Keratinocyte (primary cell): ENCODE measurements around the gene NSG1. TPM values are rescaled to one million over a fixed set of nuclear protein-coding genes. Genes with fewer than 3 reads are reported as not detected.

ENCODE experiments used
- DNase-seq: peaks from one replicate; pipeline ENCODE4 v3.0.0-alpha.2; 2011; ENCODE audit warnings: low read depth, missing footprints, low spot score
- FAIRE-seq: peaks from 2 replicates; lab custom pipeline; 2011; peaks lifted over from hg19 to GRCh38; lab: Jason Lieb, UNC
- H2AFZ ChIP-seq: 2 replicates; pipeline ENCODE4 v1.6.0; 2012; ENCODE audit warnings: low read length, control low read depth, inconsistent platforms; ENCODE audit not compliant: control insufficient read depth
- H3K27ac ChIP-seq: 2 replicates; pipeline ENCODE4 v1.5.1; 2011; ENCODE audit warnings: low read length; ENCODE audit not compliant: control insufficient read depth, insufficient read depth
- H3K27me3 ChIP-seq: 3 replicates; pipeline ENCODE4 v1.6.0; 2011; ENCODE audit warnings: low read length; ENCODE audit not compliant: control insufficient read depth, insufficient read depth; ENCODE audit errors: extremely low read depth
- H3K36me3 ChIP-seq, 2 experiments: 2 replicates in 1 of 2; 3 replicates in 1 of 2; pipeline ENCODE4 v1.5.1; 2011; ENCODE audit warnings: low read length in 2 of 2, mild to moderate bottlenecking in 1 of 2; ENCODE audit not compliant: control insufficient read depth in 2 of 2, insufficient read depth in 2 of 2; ENCODE audit errors: extremely low read depth in 1 of 2
- H3K4me1 ChIP-seq: 3 replicates; pipeline ENCODE4 v1.5.1; 2011; ENCODE audit warnings: low read length; ENCODE audit not compliant: control insufficient read depth, insufficient read depth; ENCODE audit errors: extremely low read depth
- H3K4me2 ChIP-seq: 3 replicates; pipeline ENCODE4 v1.6.0; 2011; ENCODE audit warnings: low read depth, low read length; ENCODE audit not compliant: control insufficient read depth, insufficient read depth; ENCODE audit errors: extremely low read depth
- H3K4me3 ChIP-seq, 3 experiments: fragments of 200-600 bp in 1 of 3; sonication (generic) in 1 of 3; 2 replicates in 2 of 3; 3 replicates in 1 of 3; pipeline ENCODE4 v1.5.1; 2011 to 2016; ENCODE audit warnings: low read length in 3 of 3, mild to moderate bottlenecking in 3 of 3, control low read depth in 2 of 3, inconsistent platforms in 1 of 3, low read depth in 1 of 3, mixed read lengths in 1 of 3, mixed run types in 1 of 3, moderate library complexity in 1 of 3; ENCODE audit not compliant: control insufficient read depth in 2 of 3, insufficient read depth in 2 of 3; ENCODE audit errors: extremely low read depth in 1 of 3
- H3K79me2 ChIP-seq: 2 replicates; pipeline ENCODE4 v1.6.0; 2012; ENCODE audit warnings: low read length; ENCODE audit not compliant: control insufficient read depth, insufficient read depth
- H3K9ac ChIP-seq: 3 replicates; pipeline ENCODE4 v1.6.0; 2011; ENCODE audit warnings: low read length; ENCODE audit not compliant: control insufficient read depth, insufficient read depth; ENCODE audit errors: extremely low read depth
- H3K9me1 ChIP-seq: 3 replicates; pipeline ENCODE4 v1.6.0; 2011; ENCODE audit warnings: low read length; ENCODE audit not compliant: control insufficient read depth, insufficient read depth; ENCODE audit errors: extremely low read depth
- H3K9me3 ChIP-seq: 2 replicates; pipeline ENCODE4 v1.5.1; 2012; ENCODE audit warnings: low read depth, low read length; ENCODE audit not compliant: control insufficient read depth
- H4K20me1 ChIP-seq: 3 replicates; pipeline ENCODE4 v1.6.0; 2011; ENCODE audit warnings: low read length; ENCODE audit not compliant: control insufficient read depth, insufficient read depth; ENCODE audit errors: extremely low read depth
- EZH2 ChIP-seq: IDR thresholded peaks from one replicate; pipeline ENCODE4 v1.6.1; 2012; ENCODE audit warnings: inconsistent platforms, mild to moderate bottlenecking, low read length, moderate library complexity
- dilution Hi-C: fragments of 300-500 bp; cut with MboI; formaldehyde crosslinking; loops from one replicate; pipeline ENCODE4 v1.7.0; 2020; ENCODE audit warnings: low sequenced_read_pairs; ENCODE audit not compliant: extremely low pct_ligation_motif_present
- polyA plus RNA-seq, 5 experiments: library from polyadenylated mRNA; depleted of rRNA in 3 of 5; stranded (reverse) in 3 of 5; stranded (forward) in 1 of 5; unstranded in 1 of 5; fragments of >200 nt; gene quantifications; 1 replicate in 1 of 5; 2 replicates in 3 of 5; 3 replicates in 1 of 5; pipeline versions ENCODE4 v1.2.1 to v1.2.3, GENCODE V29; 2011 to 2012; ENCODE audit warnings: missing spikeins in 2 of 5, low read depth in 1 of 5, low replicate concordance in 1 of 5
- TF ChIP-seq, protein P1 (sequence below), 3 experiments: IDR thresholded peaks in 1 of 3; conservative IDR thresholded peaks in 1 of 3; optimal IDR thresholded peaks in 1 of 3; 2 replicates in 2 of 3; 3 replicates in 1 of 3; pipeline versions ENCODE3 to v1.5.1; 2011; ENCODE audit warnings: low read length in 3 of 3, mild to moderate bottlenecking in 3 of 3, moderate library complexity in 2 of 3, control low read depth in 1 of 3, inconsistent platforms in 1 of 3; ENCODE audit not compliant: insufficient read depth in 2 of 3; ENCODE audit errors: extremely low read depth in 1 of 3

NSG1 gene
- polyA plus RNA-seq, 1 donor (not counting 4 experiments of a cell fraction or from before 2014, with no cell fraction given): 49.3 TPM

DNA sequence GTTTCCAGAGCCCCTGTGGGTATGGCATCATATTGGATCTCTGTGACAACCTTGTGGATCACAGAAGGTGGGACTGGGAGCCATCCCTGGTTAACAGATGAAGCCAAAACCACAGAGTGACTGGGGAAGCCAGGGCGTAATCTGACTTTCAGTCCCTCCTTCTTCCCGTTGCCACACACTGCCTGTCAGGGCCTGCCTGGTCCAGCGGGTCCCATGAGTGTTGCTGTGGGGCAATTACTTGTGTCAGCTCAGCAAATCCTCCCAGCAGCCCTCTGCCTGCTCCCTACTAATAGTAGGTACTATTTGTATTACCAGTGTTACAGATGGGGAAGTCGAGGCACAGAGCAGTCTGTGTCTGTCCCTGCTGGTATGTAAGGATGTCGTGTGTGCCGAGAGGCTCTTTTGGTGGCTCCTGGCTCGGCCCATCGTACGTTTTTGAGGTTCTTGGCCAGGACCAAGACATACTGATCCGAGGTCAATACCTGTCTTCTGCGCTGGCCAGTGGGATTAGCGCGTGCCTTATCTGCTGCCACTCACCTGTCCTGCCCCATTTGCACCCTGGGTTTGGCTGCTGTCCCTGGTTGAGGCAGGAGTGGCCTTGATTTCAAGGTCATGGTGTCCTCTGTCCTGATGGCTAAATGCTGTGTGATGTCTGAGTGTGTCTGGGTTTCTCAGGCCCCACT is 5.7 kb downstream of the NSG1 start:
- Histone ChIP-seq H3K4me1 (peaks cover 56% of the 10 kb centered on the region), H3K9me3 (no peaks in the 10 kb centered on the region), H3K4me2 (peak overlapping the region; percentile 45), H3K27ac (peak overlapping the region; percentile 8), H2AFZ (no peak overlapping the region), H3K9me1 (no peaks in the 10 kb centered on the region), H3K36me3 (peaks cover 8 to 11% of the 10 kb centered on the region in 2 experiments), H3K4me3 (no peak overlapping the region), H3K79me2 (no peaks in the 10 kb centered on the region), H3K9ac (no peak overlapping the region), H4K20me1 (peaks cover 3% of the 10 kb centered on the region), H3K27me3 (no peaks in the 10 kb centered on the region)
- FAIRE-seq (peak; percentile 94), DNase-seq (no peak)
- dilution Hi-C loops: no loop called here
- TF ChIP-seq EZH2: no peak
- TF ChIP-seq, protein P1, sequence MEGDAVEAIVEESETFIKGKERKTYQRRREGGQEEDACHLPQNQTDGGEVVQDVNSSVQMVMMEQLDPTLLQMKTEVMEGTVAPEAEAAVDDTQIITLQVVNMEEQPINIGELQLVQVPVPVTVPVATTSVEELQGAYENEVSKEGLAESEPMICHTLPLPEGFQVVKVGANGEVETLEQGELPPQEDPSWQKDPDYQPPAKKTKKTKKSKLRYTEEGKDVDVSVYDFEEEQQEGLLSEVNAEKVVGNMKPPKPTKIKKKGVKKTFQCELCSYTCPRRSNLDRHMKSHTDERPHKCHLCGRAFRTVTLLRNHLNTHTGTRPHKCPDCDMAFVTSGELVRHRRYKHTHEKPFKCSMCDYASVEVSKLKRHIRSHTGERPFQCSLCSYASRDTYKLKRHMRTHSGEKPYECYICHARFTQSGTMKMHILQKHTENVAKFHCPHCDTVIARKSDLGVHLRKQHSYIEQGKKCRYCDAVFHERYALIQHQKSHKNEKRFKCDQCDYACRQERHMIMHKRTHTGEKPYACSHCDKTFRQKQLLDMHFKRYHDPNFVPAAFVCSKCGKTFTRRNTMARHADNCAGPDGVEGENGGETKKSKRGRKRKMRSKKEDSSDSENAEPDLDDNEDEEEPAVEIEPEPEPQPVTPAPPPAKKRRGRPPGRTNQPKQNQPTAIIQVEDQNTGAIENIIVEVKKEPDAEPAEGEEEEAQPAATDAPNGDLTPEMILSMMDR (optimal IDR thresholded peaks at IDR 0.05 in 1 of 3, IDR thresholded peaks at IDR 0.05 in 1 of 3, conservative IDR thresholded peaks at IDR 0.05 in 1 of 3; ENCODE audit: extremely low read depth in 1 of 3, insufficient read depth in 2 of 3, low read length in 3 of 3): no peak

DNA sequence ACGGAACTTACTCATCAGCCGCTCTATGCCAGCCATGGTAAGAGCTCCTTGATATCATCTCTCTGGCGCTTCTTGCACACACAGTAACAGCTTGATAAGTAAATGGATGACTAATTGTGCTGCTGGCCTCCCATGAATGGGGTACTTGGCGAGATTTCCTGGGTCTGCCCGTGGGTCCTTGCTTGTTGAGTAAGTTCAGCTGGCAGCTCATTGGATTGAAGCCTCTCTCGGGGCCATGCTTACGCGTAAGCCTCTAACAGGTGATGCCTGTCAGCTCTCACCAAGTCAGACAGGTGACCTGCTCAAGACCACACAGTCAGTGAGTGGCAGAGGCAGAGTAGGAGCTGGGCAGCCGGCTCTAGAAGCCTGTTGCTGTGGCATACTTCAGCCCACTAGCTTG is 7.7 kb downstream of the NSG1 start:
- no peaks in the 10 kb centered on the region for H3K27me3 ChIP-seq
- FAIRE-seq (peak; percentile 92), DNase-seq (peak; percentile 99)
- TF ChIP-seq, protein P1 (optimal IDR thresholded peaks at IDR 0.05 in 1 of 3, IDR thresholded peaks at IDR 0.05 in 1 of 3, conservative IDR thresholded peaks at IDR 0.05 in 1 of 3; ENCODE audit: extremely low read depth in 1 of 3, insufficient read depth in 2 of 3, low read length in 3 of 3): no peak
- no peak for TF ChIP-seq EZH2
- peaks cover 49% of the 10 kb centered on the region for H3K4me1 ChIP-seq
- peak overlapping the region; percentile 49 for H3K27ac ChIP-seq
- dilution Hi-C loops: no loop called here
- H3K4me2 ChIP-seq: peak overlapping the region; percentile 36
- H3K79me2 ChIP-seq: no peaks in the 10 kb centered on the region
- H3K4me3 ChIP-seq: no peak overlapping the region
- no peaks in the 10 kb centered on the region for H3K9me1 ChIP-seq
- H3K9me3 ChIP-seq: no peaks in the 10 kb centered on the region
- peaks cover 3% of the 10 kb centered on the region for H4K20me1 ChIP-seq
- H2AFZ ChIP-seq: no peak overlapping the region
- H3K36me3 ChIP-seq: peaks cover 8 to 11% of the 10 kb centered on the region in 2 experiments
- no peak overlapping the region for H3K9ac ChIP-seq
